GM18505 (cell line): ENCODE data around the gene NHLH2.

Experiments used
- ATAC-seq: cut with Tn5 transposase; IDR thresholded peaks from one replicate; pipeline ENCODE4 v1.9.1; 2021; ENCODE audit not compliant: unreplicated experiment
- POLR2A ChIP-seq: IDR thresholded peaks from 4 replicates; pipeline ENCODE4 v1.6.1; 2011; ENCODE audit warnings: borderline replicate concordance; ENCODE audit not compliant: insufficient read depth, insufficient read length; ENCODE audit errors: extremely low read depth

Gene NHLH2

DNA sequence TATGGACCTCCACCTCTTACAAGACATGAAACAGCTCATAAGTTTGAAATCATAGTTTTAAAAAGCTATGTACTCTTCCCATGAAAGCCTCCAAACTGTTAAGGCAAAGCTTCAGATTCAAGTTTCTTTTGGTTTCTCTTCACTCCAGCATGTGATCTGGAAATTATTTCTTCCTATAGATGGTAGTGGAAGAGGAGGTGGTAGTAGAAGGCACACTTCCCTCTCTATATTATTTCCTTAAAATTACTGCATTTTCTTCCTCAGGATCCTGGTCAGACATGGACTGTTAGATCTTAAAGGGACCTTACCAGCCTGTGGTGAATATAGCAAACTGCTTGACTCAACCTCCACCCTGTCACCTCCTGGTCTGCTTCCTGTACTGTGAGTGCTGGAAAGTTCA, 31.9 kb downstream of the NHLH2 start:
- ATAC-seq: no peak
- no peak for TF ChIP-seq POLR2A

DNA sequence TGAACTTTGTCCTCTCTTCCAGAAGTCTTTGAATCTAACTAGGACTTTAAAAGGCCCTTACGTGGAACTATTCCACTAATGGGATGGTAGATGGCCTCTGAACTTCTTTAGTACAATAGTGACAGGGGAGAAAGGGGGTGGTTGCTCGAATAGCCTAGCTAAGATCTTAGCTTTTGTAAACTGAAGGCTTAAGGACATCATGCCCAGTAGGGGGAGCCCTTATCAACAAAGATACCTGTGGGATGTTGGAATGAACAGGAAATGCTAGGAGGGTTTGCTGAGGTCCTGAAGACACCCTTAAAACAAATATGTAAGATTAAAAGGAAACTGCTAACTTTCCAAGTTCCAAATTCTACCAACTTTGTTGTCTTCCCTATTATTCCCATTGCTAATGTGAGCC, 33.2 kb downstream of the NHLH2 start:
- ATAC-seq: no peak
- TF ChIP-seq POLR2A: no peak

DNA sequence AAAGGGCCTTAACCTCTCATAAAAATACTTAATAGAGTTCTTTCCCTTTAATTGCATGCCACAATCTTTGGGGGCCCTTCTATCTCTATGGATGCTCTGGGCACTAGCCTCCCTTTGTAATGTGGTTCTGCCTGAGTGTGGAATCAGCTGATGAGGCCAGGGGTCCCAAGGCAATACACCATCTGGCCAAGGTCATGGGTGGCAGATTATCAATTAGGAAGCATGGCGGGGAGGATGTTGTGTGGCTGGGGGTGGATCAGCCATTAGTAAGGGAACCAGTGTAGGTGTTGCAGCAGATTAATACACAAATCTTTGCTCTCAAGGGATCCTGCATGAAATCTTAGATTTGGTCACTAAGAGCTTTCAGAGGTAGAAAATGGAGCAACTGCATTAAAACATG, 35.3 kb downstream of the NHLH2 start:
- no peak for ATAC-seq
- no peak for TF ChIP-seq POLR2A

DNA sequence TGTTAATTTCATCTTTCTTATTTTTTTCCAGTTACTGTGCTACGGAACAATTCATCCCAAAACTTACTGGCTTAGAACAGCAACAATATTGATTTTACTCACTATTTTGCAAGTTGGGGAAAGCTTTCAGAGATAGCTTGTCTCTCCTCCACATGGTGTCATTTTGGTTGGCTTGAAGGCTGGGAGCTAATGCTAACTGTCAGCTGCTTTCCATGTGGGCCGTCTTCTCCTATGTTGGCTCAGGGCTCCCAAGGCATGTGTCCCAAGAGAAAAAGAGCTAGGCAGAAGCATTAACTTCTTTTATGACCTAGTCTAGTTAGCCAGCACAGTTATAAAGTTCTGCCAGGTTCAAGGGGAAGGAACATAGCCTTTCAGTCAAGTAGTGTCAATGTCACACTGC, 38.5 kb downstream of the NHLH2 start:
- no peak for TF ChIP-seq POLR2A
- no peak for ATAC-seq

DNA sequence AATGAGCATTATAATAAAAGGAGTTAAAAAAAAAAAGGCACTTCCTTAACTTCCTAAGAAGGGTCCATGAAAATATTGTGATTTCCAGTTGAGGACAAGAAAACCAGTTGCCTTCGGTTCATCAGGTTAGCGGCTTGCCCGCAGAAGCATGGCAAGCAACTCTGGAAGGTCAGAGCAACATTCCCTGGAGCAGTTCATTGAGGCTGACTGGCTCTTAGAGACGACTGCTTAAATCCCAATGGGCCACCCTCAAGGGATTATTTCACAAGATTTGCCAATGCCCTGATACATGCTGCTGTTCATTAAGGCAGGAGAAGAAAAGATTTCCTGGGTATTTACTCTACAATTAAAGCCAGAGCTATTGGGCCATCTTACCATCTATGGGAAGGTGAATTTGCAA, 43.4 kb downstream of the NHLH2 start:
- no peak for TF ChIP-seq POLR2A
- no peak for ATAC-seq

DNA sequence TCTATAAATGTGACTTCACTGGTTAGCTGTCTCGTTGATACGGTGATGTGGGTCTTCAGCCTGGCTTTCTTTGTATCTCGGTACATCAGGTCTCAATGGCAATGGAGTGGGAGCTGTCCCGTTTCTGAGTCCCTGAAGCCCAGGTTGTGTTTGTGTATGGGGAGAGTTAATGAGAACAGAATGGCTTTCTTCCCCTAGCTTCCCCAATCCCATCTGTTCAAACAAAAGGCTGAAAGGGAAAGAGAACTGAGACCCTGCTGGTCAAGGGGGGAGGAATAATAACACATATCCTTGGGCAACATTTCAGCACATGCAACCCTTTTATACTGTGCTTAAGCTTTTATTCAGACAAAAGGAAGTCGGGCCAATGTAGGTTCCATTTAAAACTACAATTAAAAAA, 44.0 kb downstream of the NHLH2 start:
- TF ChIP-seq POLR2A: no peak
- no peak for ATAC-seq

DNA sequence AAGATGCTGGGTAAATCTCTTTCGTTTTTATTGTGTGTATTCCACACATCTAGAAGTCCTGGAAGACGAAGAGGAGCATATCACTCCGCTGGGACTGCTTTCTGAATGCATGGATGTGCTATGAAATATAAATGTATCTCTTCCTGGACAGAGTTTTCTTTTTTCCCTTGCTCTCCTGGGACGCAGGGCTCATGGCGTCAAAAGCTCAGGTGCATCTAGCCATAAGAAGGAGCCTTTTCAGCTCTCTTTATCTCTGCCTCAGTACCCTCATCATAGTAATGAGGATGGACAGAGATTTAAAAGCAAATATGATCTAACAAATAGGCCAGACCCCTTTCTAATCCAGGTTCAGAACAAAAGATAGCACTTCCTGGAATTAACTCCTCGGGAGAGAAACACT, 44.9 kb downstream of the NHLH2 start:
- TF ChIP-seq POLR2A: no peak
- no peak for ATAC-seq

DNA sequence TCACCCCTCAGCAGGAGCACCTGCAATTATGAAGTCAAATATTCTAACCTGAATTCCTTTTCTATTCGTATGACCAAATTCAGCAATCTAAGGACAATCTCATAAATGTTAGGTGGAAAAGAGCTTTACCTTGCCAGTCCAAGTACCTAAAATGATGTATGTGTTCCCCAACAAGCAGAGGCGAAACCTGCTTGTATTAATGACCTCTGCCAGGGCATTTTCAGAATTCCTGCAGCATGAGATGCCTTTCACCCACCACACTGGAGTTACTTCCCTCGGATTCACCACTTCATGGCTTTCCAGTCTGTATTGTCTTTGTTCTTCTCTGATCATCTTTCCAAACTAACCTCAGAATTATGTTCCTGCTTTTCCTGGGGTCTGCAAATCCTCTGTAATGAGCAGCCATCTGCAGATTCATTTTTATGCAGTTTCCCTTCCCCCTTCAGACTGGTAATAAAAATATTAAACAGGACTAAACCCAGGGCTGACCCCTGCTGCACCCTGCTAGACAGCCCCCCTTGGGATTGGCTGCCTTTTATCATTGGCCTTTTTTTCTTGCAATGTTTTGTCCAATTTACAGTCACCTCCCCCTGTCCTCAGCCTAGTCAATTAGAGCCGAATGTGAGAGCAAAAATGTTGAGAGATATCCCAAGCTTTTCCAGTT, 45.8 kb downstream of the NHLH2 start:
- no peak for TF ChIP-seq POLR2A
- no peak for ATAC-seq

DNA sequence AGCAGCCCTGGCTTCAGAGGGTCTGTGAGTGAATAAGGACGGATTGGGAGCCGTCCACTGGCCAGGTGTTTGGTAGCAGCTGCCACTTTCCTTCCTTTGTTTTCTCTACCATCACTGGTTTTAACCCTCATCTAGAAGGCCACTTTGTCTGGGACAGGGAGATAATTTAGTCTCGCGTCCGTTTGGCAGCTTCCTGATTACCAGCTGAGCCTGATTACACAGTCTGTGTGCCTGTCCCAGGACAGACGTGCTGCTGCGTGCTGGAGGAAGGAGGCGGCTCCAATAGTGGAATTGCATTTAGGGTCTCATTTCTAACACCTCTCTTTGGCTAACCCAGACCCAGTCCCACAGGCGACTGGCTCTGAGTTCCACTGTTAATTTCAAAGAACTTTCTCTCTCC, 47.8 kb downstream of the NHLH2 start:
- TF ChIP-seq POLR2A: no peak
- ATAC-seq: no peak

DNA sequence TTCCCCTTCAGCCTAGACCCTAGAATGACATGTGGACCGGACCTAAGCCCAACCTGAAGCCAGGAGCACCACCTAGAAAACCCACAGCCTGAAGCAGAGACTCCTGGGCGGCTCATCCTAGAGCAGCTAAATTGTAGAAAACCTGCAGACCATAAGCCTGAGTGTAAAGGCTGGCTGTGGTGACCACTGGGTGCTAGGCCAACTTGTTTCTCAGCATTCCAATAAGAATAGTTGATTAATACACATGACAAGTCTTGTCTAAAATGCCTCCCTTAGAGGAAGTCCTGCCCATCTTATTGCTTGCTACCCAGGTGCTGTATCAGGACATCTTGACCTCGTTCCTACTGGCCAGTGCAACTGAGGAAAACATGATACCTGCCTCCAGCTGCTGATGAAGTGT, 49.1 kb downstream of the NHLH2 start:
- TF ChIP-seq POLR2A: no peak
- no peak for ATAC-seq

DNA sequence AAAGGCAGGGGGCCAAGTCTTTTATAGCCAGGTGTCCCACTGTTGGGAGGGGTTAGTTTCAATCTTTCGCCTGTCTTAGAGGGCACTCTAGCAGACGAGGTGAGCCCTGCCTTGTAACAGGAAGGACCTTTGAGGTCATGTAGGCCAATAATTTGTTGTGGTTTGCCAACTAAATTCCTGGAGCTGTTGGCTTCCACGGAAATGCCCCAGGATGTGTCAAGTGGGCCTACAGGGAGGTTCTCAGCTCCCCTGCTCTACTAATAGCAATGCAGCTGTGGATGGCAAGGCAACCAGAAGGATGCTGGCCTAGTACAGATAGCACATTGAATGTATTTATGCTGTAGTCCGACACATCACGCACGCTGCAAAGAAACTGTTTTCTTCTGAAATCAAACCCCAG, 50.1 kb downstream of the NHLH2 start:
- ATAC-seq: no peak
- no peak for TF ChIP-seq POLR2A

DNA sequence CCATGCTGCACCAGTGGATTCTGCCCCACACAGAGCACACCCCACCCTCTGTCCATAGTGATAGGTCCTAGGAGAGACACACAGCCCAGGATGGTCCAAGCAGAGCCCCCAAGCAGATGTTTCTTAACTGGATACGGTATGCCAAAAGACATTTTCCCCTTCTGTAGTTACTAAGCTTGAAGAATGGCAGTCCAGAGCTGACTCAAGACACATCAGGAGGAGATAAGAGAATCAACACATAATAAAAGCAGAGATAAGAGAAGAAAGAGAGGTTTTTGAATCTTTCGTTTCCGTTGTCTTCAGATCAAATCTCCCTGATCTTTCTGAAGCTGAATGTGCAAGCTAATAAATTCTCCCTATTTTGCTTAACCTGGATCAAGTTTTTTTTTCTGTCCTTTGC, 50.6 kb downstream of the NHLH2 start:
- ATAC-seq: no peak
- no peak for TF ChIP-seq POLR2A
